ENCODE data around the gene ASF1A. TPM values are rescaled to one million over a fixed set of nuclear protein-coding genes. Genes with fewer than 3 reads are reported as not detected.

The ASF1A gene
- total and polyA plus RNA-seq, 12 donors, result 11.7 to 27.2 (median 22.0) TPM

- ATAC-seq, result no peak
- TF ChIP-seq, protein P1, sequence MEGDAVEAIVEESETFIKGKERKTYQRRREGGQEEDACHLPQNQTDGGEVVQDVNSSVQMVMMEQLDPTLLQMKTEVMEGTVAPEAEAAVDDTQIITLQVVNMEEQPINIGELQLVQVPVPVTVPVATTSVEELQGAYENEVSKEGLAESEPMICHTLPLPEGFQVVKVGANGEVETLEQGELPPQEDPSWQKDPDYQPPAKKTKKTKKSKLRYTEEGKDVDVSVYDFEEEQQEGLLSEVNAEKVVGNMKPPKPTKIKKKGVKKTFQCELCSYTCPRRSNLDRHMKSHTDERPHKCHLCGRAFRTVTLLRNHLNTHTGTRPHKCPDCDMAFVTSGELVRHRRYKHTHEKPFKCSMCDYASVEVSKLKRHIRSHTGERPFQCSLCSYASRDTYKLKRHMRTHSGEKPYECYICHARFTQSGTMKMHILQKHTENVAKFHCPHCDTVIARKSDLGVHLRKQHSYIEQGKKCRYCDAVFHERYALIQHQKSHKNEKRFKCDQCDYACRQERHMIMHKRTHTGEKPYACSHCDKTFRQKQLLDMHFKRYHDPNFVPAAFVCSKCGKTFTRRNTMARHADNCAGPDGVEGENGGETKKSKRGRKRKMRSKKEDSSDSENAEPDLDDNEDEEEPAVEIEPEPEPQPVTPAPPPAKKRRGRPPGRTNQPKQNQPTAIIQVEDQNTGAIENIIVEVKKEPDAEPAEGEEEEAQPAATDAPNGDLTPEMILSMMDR (IDR thresholded peaks at IDR 0.05), result no peak
- no peak for DNase-seq
- H3K4me1 ChIP-seq, result peaks cover 0 to 21% (median 4%) of the 10 kb centered on the region in 9 donors
- H3K36me3 ChIP-seq, result no peaks in the 10 kb centered on the region
- intact Hi-C loops (cut with DNase I), result no loop called here
- WGBS, 2 donors, result 99% methylated on average over 2 of the region's 2 CpGs
- no peak overlapping the region for H3K27ac ChIP-seq
- H3K9me3 ChIP-seq, result peaks cover 0 to 27% (median 0%) of the 10 kb centered on the region in 11 donors
- no peaks in the 10 kb centered on the region for H3K27me3 ChIP-seq
- H3K4me3 ChIP-seq, result no peak overlapping the region
These were observed 23.9 kb upstream of the ASF1A start for GRCh38 chr6:118869894-118870589.

- Histone ChIP-seq H3K27me3 (no peaks in the 10 kb centered on the region), H3K4me1 (peaks cover 0 to 16% (median 0%) of the 10 kb centered on the region in 9 donors), H3K4me3 (no peak overlapping the region), H3K9me3 (peaks cover 0 to 23% (median 0%) of the 10 kb centered on the region in 11 donors), H3K36me3 (no peaks in the 10 kb centered on the region), H3K27ac (no peak overlapping the region)
- DNase-seq, result no peak
- WGBS, 2 donors, result 82 to 86% methylated on average over 5 of the region's 5 CpGs
- intact Hi-C loops (cut with DNase I), result no loop called here
- no peak for ATAC-seq
- TF ChIP-seq, protein P1 (IDR thresholded peaks at IDR 0.05), result no peak
These were observed 22.6 kb upstream of the ASF1A start for GRCh38 chr6:118871331-118871730.

- Histone ChIP-seq H3K4me1 (peaks cover 0 to 16% (median 0%) of the 10 kb centered on the region in 9 donors), H3K9me3 (peaks cover 0 to 13% (median 0%) of the 10 kb centered on the region in 11 donors), H3K4me3 (no peak overlapping the region), H3K27ac (no peak overlapping the region), H3K27me3 (no peaks in the 10 kb centered on the region), H3K36me3 (no peaks in the 10 kb centered on the region)
- TF ChIP-seq, protein P1 (IDR thresholded peaks at IDR 0.05), result no peak
- ATAC-seq, result no peak
- intact Hi-C loops (cut with DNase I), result no loop called here
- DNase-seq, result no peak
These were observed 21.6 kb upstream of the ASF1A start for GRCh38 chr6:118872318-118872717.

DNA sequence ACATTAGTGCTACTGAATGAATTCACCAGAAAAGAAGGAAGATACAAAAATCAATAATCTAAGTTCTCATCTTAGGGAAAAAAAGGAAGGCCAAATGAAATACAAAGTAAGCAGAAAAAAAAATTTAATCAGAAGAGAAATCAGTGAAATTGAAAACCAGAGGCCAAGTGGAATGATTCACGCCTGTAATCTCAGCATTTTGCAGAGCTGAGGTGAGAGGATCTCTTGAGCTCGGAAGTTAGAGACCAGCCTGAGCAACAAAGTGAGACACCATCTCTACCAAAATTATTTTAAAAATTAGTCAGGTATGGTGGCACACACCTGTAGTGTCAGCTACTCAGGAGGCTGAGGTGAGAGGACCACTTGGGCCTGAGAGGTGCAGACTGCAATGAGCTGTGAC is 21.2 kb upstream of the ASF1A start:
- TF ChIP-seq, protein P1 (IDR thresholded peaks at IDR 0.05), result no peak
- WGBS, 2 donors, result 91 to 92% methylated on average over 2 of the region's 2 CpGs
- no peak overlapping the region for H3K4me3 ChIP-seq
- H3K4me1 ChIP-seq, result peaks cover 0 to 16% (median 0%) of the 10 kb centered on the region in 9 donors
- H3K36me3 ChIP-seq, result no peaks in the 10 kb centered on the region
- ATAC-seq (no peak), DNase-seq (no peak)
- no peaks in the 10 kb centered on the region for H3K27me3 ChIP-seq
- intact Hi-C loops (cut with DNase I), result no loop called here
- peaks cover 0 to 13% (median 0%) of the 10 kb centered on the region in 11 donors for H3K9me3 ChIP-seq
- H3K27ac ChIP-seq, result no peak overlapping the region

Data from heart right ventricle (tissue), 16 donors.